SH-SY5Y (cell line): Measurements from ENCODE around the gene AIF1L.

Experiments
- GATA2 ChIP-seq: IDR thresholded peaks from 2 replicates; pipeline ENCODE4 v1.6.1; 2011; ENCODE audit warnings: mild to moderate bottlenecking, low read depth, low read length
- GATA3 ChIP-seq: IDR thresholded peaks from 2 replicates; pipeline ENCODE4 v1.6.1; 2011; ENCODE audit warnings: low read depth, mild to moderate bottlenecking, low read length, moderate library complexity

DNA sequence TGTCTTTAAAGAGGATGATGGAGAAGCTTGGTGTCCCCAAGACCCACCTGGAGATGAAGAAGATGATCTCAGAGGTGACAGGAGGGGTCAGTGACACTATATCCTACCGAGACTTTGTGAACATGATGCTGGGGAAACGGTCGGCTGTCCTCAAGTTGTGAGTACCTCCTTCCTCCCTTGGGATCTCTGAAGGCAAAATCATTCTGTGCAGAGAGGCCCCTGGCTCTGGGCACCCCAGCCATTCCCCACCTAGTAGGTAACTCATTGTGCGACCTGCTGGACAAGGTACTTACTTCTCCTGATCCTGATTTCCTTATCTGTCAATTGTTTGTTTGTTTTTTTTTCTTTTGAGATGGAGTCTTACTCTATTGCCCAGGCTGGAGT is 21.4 kb downstream of the AIF1L start:
- TF ChIP-seq GATA2 (no peak), GATA3 (no peak)
